HCEC 1CT (cell line): ENCODE results near the gene MYLK4.

ENCODE experiments used
- DNase-seq: peaks from one replicate; pipeline ENCODE4 v3.0.0-alpha.2; 2017

MYLK4 gene

GRCh38 chr6:2754911-2755310 is 4.2 kb upstream of the MYLK4 start:
- DNase-seq = no peak

DNA sequence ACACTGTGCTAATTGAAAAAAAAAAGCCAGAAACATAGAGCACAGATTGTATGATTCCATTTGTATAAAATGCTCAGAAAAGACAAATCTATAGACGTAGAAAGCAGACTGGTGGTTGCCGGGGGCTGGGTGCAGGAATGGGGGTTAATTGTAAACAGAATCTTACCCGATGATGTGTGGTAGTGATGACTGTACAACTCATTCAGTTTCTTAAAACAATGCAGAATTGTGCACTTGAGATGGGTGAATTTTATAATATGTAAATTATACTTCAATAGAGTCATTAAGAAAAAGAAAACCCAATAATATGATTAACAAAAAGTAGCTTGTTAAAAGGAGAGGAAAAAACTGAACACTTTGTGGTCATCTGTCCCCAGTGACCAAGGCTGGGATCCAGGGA is 3.7 kb upstream of the MYLK4 start:
- DNase-seq = no peak

GRCh38 chr6:2753743-2754142 is 3.0 kb upstream of the MYLK4 start:
- DNase-seq = no peak

GRCh38 chr6:2753110-2753489 is 2.4 kb upstream of the MYLK4 start:
- no peak for DNase-seq

DNA sequence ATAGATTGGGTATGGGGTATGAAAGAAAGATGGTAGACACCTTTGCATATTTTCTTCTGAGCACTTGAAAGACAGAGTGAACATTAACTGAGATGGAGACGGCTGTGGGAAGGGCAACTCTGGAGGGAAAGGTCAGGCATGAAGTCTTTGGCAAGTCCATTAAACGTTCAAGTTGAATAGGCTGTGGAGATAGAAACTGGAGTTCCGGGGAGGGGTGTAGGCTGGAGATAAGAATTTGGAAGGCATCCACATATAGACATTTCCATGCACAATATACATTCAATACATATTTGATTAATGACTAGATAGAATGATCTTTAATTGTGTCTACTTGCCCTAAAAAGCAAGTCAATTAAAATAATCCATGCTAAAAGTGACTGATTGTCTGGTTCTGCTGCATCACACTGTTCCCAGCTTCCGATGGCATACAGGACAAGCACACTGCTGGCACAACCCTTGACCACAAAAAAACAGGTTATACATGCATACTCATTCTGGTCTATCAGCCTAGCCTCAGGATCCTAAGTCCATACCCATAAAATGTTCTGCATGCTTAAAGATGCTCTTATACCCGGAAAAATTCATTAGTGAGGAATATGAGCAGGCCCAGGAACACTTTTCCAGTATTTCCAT is 1.9 kb upstream of the MYLK4 start:
- no peak for DNase-seq

- DNase-seq = no peak
These were observed 1.1 kb upstream of the MYLK4 start for GRCh38 chr6:2751871-2752270.

- peak; percentile 54 for DNase-seq
These were observed 637 bp downstream of the MYLK4 start for GRCh38 chr6:2749969-2750600.

DNA sequence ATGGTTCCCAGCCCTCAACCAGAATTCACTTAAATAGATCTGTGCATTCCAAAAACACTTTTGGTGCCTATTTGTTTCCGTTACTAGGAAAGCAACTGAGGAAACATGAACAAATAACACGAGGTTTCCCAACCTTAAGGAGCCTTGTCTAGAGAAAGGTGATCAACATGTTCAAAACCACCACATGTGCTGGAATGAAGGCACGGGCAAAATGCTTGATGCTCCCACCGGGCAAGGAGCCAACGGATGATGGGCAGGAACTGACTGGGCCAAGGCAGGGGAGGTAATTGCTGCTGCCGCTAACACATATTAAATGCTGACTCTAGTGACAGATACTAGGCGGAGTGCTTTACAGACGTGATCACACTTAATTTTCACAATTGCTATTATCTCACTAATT is 2.5 kb downstream of the MYLK4 start:
- no peak for DNase-seq

DNA sequence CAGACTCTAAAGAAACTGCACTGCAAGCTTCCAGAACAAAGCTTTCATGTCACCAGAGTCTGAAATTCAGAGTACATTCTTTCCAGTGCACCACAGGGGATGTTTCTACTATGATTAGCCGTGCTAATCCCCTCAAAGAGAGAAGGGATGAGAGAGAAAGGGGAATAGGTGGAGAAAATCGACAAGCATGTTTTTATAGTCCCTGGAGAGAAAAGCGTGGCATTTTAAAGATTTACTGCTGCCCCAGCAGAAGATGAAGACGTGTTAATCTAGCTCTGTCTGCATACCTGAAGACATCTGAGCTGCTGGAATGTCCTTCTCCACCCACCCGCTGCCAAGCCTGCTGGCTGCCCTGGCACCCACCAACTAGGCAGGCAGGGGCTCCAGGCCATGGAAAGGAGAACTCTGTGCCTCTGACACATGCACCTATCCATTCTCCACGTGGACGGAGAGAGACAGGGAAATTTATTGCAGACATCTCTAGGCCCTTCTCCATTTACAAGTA is 4.1 kb downstream of the MYLK4 start:
- no peak for DNase-seq

DNA sequence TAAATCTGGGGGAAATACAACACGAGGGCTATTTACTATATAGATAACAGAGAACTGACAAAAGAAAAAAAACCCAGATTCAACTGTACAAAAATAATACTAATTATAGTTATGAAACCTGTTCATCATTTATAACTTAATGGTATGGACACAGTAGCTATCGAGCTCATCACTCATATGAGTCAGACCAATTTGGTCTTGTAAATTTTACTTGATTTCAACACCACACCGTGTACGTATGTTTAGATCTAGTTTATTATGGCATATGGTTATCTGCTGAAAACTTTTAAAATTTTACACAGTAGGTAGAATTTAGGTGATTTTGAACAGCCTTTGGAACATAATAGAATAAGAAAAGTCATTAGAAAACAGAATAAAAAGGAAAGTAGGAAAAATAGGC is 5.5 kb downstream of the MYLK4 start:
- DNase-seq = no peak

DNA sequence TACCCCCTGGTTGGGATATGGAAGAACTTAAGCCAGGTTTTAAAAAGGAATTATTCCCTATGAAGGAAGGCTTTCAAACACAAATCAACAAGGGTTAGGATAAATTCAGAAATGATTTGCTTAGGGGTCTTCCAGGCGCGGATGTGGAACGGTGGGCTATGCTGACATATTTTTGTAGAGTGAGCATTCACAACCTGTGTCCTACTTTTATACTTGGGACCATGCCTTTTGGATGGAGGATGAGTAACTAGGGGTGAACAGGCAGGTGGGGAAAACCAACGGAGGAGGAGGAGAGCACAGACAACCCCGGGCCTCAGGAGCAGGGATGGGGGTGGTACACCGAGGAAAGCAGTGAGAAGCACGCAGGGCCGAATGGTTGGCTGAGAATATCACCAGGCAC is 5.9 kb downstream of the MYLK4 start:
- DNase-seq = no peak

DNA sequence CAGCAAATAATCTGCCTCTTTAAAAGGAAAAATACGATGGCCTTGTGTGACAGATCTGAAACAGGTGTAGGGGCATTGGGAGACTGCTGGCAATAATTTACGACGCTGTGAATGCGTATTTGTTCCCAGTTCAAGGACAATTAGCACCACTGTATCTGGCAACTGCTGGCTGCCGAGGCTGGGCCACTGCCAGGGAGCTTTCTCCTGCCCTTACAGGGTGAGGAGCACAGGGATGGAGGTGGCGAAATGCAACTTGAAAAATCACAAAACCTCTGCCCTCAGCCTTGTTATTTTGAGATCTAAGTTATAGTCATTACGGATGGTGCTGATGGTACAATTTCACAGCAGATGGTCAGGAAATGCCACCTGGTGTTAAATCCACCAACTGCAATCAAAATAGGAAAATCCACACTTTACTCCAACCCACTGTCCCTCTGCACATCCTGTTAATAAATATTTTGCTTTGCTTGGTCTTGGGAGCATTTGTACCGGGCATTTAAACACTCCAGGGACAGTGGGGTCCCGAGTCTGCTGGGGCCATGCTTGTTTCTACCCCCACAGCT is 6.4 kb downstream of the MYLK4 start:
- no peak for DNase-seq

DNA sequence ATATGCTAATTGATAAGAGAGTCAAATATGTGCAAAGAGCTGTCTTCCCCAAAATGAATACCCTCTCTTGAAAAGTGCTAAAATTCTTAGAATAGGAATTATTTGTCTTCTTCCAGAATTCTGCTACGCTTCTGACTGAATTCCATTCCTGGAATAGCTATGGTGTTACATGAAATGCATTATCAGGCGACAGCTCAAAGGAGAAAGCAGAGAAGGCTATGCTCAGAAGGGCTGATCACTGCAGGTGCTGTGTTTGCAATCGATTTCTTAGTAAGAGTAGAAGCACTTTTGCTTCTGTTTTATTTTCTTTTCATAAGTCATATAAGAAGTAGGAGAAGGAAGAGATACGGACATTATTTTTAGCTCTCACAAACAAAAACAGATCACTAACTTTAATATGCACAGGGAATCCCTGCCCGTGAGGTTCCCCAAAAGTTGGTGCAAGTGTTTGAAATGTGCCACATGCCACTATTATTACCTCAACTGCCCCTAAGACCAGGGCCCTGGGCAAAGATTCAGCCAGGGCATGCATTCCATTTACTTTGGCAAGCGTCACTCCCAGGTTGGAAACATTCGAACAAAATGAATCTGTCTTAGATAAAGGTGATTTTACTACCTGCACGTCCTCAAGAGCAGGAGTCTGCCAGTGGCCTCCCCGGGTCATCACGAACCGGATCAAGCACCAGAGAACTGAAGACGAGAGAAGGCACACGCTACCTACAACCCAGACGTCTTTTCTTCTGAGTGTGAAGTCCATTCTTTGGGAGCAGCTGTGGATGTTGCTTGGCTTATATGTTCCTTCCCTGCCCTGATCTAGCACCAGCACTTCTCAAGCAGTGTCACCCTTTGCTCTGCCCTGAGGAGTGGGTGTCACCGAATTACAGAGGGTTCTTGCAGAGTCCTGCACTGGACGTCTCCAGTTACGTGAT is 7.2 kb downstream of the MYLK4 start:
- no peak for DNase-seq

- DNase-seq = no peak
These were observed 9.0 kb downstream of the MYLK4 start for GRCh38 chr6:2741756-2742155.

- DNase-seq = no peak
These were observed 10.1 kb downstream of the MYLK4 start for GRCh38 chr6:2740581-2740980.

- DNase-seq = peak; percentile 70
These were observed 11.4 kb downstream of the MYLK4 start for GRCh38 chr6:2739335-2739734.

- peak; percentile 48 for DNase-seq
These were observed 12.2 kb downstream of the MYLK4 start for GRCh38 chr6:2738373-2738979.

DNA sequence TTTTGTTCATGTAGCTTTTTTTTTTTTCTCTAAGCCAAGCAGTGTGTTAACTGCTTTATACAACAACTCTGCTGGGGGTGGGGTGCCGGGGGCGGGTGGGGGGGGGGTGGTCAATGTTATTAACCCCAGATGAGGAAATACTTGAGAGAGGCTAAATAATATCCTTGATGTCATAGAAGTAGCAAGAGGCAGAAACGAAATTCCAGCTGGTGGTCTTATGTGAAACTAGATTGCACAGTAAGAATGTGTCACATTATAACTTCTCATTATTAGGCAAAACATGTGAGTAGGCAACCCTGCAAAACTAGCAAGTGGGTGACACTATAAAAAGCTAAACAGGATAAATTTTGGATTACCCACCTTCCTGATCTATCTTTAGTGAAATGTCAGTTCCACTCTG is 12.8 kb downstream of the MYLK4 start:
- DNase-seq = no peak

DNA sequence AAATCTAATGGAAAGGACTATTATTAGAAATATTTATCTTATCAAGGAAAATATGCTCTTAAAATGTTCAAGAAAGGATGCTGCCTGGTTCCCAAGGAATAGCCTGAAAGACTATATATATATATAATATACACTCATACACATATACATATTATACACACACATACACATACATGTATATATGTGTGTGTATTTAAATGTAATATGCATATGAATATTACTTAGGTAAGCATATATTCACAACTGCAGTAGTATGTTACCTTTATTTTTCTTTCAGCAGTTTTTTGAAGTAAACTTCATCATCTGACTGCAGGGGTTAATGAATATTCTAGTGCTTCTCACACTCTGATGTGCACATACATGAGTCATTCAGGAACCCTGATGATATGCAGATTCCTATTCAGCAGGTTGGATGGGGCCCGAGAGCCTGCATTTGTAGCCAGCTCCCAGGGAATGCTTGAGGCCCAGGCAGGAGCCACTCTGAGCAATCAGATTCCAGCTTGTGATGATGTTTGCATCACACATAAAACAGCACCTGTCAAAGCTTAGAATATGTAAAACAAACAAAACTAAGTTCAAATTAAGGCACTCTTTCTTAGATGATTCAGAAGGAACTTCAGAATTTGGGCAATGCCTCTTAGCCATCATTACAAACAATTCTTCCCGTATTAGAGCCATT is 16.1 kb downstream of the MYLK4 start:
- DNase-seq = no peak

DNA sequence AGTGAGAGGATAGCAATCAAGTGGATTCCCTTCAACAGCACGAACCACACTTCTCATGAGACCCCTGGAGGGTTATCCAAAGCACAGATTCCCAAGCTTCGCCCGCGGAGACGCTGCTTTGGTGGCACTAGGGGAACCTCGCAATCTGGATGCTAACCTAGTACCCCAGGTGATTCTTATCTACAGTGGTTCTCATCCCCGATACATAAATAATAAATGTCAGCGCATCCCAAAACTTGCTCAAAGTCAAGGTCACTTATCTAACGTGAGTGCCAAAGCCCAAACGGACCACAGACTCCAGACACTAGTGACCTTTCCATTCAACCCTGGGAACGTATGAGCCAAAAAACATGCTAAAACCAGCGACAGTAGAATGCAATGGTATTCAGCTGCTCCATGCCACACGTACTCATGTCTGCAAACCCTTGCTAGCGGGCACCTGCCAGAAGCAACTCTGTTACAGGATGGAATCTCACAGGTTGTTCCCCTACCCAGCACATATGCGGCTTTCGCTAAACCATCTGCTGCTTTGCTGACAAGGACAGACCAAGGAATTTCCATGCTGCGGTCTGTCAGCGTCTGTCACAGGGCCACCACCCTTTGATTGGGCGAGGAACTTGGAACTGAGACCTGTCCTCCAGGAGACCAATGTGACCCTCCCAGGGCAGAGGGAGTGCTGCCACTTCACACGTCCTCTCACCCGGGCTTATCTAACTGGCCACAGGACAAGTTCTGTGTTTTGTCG is 16.8 kb downstream of the MYLK4 start:
- DNase-seq = no peak

DNA sequence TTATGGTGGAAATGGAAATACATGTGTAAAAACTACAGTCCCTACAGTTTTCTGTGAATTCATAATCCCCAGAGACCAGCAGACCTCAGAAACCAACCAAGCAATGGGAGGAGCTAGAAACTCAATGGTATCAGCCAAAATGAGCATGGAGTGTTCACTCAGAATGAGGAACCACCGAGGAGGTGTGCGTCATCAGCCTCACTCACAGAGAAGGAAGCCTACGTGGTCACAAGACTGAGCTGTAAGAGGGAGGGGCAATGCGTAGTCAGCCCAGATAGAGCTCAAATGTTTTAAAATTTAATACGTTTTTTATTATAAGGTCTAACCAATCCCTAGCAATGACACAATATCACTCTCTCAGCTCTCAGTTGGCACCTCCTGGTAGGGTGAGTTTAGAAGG is 17.4 kb downstream of the MYLK4 start:
- DNase-seq = no peak
